Ishikawa (cell line): ENCODE measurements around the gene BAAT.

ENCODE experiments used
- CEBPB ChIP-seq: IDR thresholded peaks from 2 replicates; pipeline ENCODE4 v1.6.1; 2012
- CREB1 ChIP-seq: IDR thresholded peaks from 2 replicates; pipeline ENCODE4 v1.6.1; 2012; ENCODE audit warnings: low read depth
- EGR1 ChIP-seq: IDR thresholded peaks from 2 replicates; pipeline ENCODE4 v1.6.1; 2012
- EP300 ChIP-seq: IDR thresholded peaks from 2 replicates; pipeline ENCODE4 v1.6.1; 2012; ENCODE audit warnings: borderline replicate concordance
- RAD21 ChIP-seq: IDR thresholded peaks from 2 replicates; pipeline ENCODE4 v1.6.1; 2012; ENCODE audit warnings: low read depth
- TAF1 ChIP-seq: IDR thresholded peaks from 2 replicates; pipeline ENCODE4 v1.6.1; 2012; ENCODE audit warnings: low read depth, mild to moderate bottlenecking
- TCF12 ChIP-seq: IDR thresholded peaks from 2 replicates; pipeline ENCODE4 v1.6.1; 2012; ENCODE audit warnings: low read depth
- YY1 ChIP-seq: IDR thresholded peaks from 2 replicates; pipeline ENCODE4 v1.6.1; 2012; ENCODE audit warnings: low read depth
- TF ChIP-seq, protein P1 (sequence below): IDR thresholded peaks from 2 replicates; pipeline ENCODE4 v1.6.1; 2012; ENCODE audit warnings: low read depth, mild to moderate bottlenecking
- TF ChIP-seq, protein P2 (sequence below): IDR thresholded peaks from 2 replicates; pipeline ENCODE4 v1.6.1; 2012

DNA sequence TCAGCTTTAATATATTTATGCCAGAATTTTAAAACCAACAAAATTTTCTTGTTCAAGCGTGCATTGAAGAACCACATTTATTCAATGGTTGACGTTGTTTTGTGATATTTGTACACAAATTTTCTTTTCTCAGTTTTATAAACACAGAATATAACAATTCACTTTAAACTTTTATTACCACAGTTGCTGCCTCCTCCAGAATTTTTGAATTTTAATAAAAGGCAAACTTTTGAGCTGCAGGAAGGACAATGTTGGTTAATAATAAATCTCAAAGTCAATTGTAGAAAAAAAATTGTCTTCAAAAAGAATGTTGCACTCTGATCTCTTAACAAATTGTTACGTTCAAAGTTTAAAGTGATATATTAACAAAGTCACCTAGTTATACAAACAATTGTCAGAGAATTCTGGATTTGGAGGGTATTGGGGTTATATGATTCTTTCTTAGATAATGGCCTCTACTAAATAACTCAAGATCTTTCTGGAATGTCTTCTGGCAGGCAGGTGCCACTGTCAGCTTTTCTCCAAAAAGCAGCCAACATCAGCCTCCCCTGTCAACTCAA, 60.5 kb downstream of the BAAT start:
- TF ChIP-seq EGR1 (no peak), CREB1 (no peak), YY1 (no peak), TCF12 (no peak), EP300 (no peak), CEBPB (no peak), TAF1 (no peak), RAD21 (no peak)
- TF ChIP-seq, protein P1, sequence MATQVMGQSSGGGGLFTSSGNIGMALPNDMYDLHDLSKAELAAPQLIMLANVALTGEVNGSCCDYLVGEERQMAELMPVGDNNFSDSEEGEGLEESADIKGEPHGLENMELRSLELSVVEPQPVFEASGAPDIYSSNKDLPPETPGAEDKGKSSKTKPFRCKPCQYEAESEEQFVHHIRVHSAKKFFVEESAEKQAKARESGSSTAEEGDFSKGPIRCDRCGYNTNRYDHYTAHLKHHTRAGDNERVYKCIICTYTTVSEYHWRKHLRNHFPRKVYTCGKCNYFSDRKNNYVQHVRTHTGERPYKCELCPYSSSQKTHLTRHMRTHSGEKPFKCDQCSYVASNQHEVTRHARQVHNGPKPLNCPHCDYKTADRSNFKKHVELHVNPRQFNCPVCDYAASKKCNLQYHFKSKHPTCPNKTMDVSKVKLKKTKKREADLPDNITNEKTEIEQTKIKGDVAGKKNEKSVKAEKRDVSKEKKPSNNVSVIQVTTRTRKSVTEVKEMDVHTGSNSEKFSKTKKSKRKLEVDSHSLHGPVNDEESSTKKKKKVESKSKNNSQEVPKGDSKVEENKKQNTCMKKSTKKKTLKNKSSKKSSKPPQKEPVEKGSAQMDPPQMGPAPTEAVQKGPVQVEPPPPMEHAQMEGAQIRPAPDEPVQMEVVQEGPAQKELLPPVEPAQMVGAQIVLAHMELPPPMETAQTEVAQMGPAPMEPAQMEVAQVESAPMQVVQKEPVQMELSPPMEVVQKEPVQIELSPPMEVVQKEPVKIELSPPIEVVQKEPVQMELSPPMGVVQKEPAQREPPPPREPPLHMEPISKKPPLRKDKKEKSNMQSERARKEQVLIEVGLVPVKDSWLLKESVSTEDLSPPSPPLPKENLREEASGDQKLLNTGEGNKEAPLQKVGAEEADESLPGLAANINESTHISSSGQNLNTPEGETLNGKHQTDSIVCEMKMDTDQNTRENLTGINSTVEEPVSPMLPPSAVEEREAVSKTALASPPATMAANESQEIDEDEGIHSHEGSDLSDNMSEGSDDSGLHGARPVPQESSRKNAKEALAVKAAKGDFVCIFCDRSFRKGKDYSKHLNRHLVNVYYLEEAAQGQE: no peak
- TF ChIP-seq, protein P2, sequence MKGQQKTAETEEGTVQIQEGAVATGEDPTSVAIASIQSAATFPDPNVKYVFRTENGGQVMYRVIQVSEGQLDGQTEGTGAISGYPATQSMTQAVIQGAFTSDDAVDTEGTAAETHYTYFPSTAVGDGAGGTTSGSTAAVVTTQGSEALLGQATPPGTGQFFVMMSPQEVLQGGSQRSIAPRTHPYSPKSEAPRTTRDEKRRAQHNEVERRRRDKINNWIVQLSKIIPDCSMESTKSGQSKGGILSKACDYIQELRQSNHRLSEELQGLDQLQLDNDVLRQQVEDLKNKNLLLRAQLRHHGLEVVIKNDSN: no peak
